Ovary (tissue), 9 donors: ENCODE measurements around the gene RYR3. TPM values are rescaled to one million over a fixed set of nuclear protein-coding genes. Genes with fewer than 3 reads are reported as not detected.

ENCODE experiments used
- DNase-seq, 5 donors: peaks; one replicate each; pipeline ENCODE4 v3.0.0-alpha.2; 2019 to 2020
- H3K27ac ChIP-seq, 2 donors: fragments of 200-600 bp; one replicate each; pipeline versions ENCODE4 v1.5.1 to v1.8.0; 2019 to 2022
- H3K27me3 ChIP-seq: fragments of 200-600 bp; one replicate; pipeline ENCODE4 v1.8.0; 2022
- H3K36me3 ChIP-seq: fragments of 200-600 bp; sonication (generic); one replicate; pipeline ENCODE4 v1.5.1; 2019
- H3K4me1 ChIP-seq: one replicate; pipeline ENCODE4 v1.8.1; 2013; ENCODE audit warnings: mild to moderate bottlenecking, moderate library complexity; ENCODE audit not compliant: insufficient read depth
- H3K4me3 ChIP-seq: fragments of 200-600 bp; sonication (generic); one replicate; pipeline ENCODE4 v1.5.1; 2017
- H3K9me3 ChIP-seq, 2 donors: fragments of 200-600 bp in 1 of 2; sonication (generic) in 1 of 2; one replicate each; pipeline versions ENCODE4 v1.5.1 to v1.8.1; 2013 to 2019; ENCODE audit warnings: mild to moderate bottlenecking in 1 of 2, moderate library complexity in 1 of 2
- EP300 ChIP-seq: sonication (generic); formaldehyde crosslinking; IDR thresholded peaks from one replicate; pipeline ENCODE4 v1.6.1; 2017; ENCODE audit warnings: antibody characterized with exemption
- POLR2A ChIP-seq: fragments of 450-650 bp; IDR thresholded peaks from one replicate; pipeline ENCODE4 v1.6.1; 2017; ENCODE audit warnings: antibody characterized with exemption, mild to moderate bottlenecking, moderate library complexity
- WGBS, 3 donors: extraction: QIAGEN DNeasy Blood & Tissue Kit in 1 of 3; methylation state at CpG; one replicate each; pipeline versions ENCODE4 v1.1.5 to v1.1.7; 2013 to 2017; 5-methylcytosine and 5-hydroxymethylcytosine counted together
- intact Hi-C, 4 donors: fragments of 100-400 bp; cut with DNase I; formaldehyde crosslinking; loops; one replicate each; pipeline versions ENCODE4 v1.11.0 to v1.15.1; 2022 to 2023
- polyA plus RNA-seq, 2 donors: library from polyadenylated mRNA; stranded (reverse); fragments of 200-250 nt in 1 of 2; fragments of 350-450 nt in 1 of 2; fragmentation: Illumina TruSeq in 1 of 2; extraction: RNeasy Lipid Tissue Mini Kit (QIAGEN cat#74804) in 1 of 2; gene quantifications; one replicate each; pipeline ENCODE4 v1.2.3, GENCODE V29; 2013 to 2014
- total RNA-seq, 7 donors: library from RNA; depleted of rRNA in 2 of 7; stranded (reverse); fragments of >200 nt in 2 of 7; fragmentation: NEBNext Ultra II Directional in 3 of 7; extraction: Animal tissue kit (Norgen Biotek cat#: 25700) in 3 of 7; gene quantifications; one replicate each; pipeline versions ENCODE4 v1.1.0 to v1.2.4, GENCODE V29; 2016 to 2023
- TF ChIP-seq, protein P1 (sequence below), 3 donors: fragments of 450-650 bp in 2 of 3; fragments of 200-600 bp in 1 of 3; IDR thresholded peaks; one replicate each; pipeline versions ENCODE4 v1.5.1 to v1.8.0; 2016 to 2022; ENCODE audit warnings: antibody characterized with exemption in 3 of 3, mild to moderate bottlenecking in 1 of 3
- donor health status: DM: no; HTN: no; CAD: no; lungs with moderate emphysema.
- donor health status: DM: no; HTN: no; CAD: no.
- donor health status: Bipolar disorder and iron deficiency.
- donor health status: DM: yes; HTN: yes; CAD: no.
- donor health status: DM: no; HTN: no; CAD: no.
- donor health status: DM: yes; HTN: yes; CAD: no.

The RYR3 gene
- total and polyA plus RNA-seq, 9 donors = 0.52 to 6.0 (median 0.96) TPM

DNA sequence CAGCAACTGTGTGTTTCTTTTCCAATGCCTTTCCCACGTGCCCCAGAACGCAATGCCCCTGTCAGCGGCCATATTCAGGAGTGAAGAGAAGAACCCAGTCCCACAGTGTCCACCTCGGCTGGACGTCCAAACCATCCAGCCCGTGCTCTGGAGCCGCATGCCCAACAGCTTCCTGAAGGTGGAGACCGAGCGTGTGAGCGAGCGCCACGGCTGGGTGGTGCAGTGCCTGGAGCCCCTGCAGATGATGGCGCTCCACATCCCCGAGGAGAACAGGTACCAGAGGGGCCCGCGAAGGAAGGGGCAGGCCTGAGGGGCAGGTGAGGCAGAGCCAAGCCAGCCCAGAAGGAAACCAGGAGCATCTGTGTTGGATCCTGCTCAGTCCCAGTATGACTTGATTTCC is 349.4 kb downstream of the RYR3 start:
- no peaks in the 10 kb centered on the region for H3K36me3 ChIP-seq
- WGBS, 3 donors = 88 to 92% (median 89%) methylated on average over 16 of the region's 16 CpGs
- TF ChIP-seq, protein P1, sequence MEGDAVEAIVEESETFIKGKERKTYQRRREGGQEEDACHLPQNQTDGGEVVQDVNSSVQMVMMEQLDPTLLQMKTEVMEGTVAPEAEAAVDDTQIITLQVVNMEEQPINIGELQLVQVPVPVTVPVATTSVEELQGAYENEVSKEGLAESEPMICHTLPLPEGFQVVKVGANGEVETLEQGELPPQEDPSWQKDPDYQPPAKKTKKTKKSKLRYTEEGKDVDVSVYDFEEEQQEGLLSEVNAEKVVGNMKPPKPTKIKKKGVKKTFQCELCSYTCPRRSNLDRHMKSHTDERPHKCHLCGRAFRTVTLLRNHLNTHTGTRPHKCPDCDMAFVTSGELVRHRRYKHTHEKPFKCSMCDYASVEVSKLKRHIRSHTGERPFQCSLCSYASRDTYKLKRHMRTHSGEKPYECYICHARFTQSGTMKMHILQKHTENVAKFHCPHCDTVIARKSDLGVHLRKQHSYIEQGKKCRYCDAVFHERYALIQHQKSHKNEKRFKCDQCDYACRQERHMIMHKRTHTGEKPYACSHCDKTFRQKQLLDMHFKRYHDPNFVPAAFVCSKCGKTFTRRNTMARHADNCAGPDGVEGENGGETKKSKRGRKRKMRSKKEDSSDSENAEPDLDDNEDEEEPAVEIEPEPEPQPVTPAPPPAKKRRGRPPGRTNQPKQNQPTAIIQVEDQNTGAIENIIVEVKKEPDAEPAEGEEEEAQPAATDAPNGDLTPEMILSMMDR (IDR thresholded peaks at IDR 0.05) = no peak
- no peak for TF ChIP-seq EP300
- TF ChIP-seq POLR2A = no peak
- H3K4me1 ChIP-seq = no peaks in the 10 kb centered on the region
- H3K9me3 ChIP-seq = no peaks in the 10 kb centered on the region
- intact Hi-C loops = no loop called here
- H3K27ac ChIP-seq = no peak overlapping the region
- no peak for DNase-seq
- no peak overlapping the region for H3K4me3 ChIP-seq
- no peaks in the 10 kb centered on the region for H3K27me3 ChIP-seq

DNA sequence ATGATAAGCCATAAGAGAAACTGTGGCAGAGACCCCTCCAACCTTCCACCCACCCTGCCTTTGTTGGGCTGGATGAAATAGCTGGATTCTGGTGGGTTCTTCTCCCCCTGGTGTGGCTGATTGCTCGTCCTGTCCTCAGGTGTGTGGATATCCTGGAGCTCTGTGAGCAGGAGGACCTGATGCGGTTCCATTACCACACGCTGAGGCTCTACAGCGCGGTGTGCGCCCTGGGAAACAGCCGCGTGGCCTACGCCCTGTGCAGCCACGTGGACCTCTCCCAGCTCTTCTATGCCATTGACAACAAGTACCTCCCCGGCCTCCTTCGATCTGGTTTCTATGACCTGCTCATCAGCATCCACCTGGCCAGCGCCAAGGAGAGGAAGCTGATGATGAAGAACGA is 351.2 kb downstream of the RYR3 start:
- 90 to 95% (median 92%) methylated on average over 14 of the region's 14 CpGs for WGBS, 3 donors
- H3K4me3 ChIP-seq = no peak overlapping the region

DNA sequence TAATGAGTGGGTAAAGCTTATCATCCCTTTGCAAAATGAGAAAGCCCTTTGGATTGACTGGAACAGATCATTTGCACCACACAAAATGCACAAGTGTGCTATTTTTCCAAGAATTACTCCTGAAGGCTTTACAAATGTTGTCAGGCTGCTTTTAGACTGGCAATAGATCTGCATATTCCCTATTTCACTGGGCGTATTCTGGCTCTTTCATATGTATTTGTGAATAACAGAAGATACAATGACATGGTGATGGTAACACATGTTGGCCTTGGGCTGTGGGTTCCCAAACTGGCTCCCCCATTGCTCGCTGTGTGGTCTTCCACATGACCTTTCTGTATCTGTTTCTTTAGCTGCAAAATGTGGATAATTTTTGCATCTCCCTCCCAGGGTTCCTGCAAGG is 354.2 kb downstream of the RYR3 start:
- intact Hi-C loops = no loop called here
- Histone ChIP-seq H3K27me3 (no peaks in the 10 kb centered on the region), H3K36me3 (no peaks in the 10 kb centered on the region), H3K27ac (no peak overlapping the region), H3K9me3 (no peaks in the 10 kb centered on the region), H3K4me3 (no peak overlapping the region), H3K4me1 (no peaks in the 10 kb centered on the region)
- DNase-seq = no peak
- TF ChIP-seq POLR2A (no peak), EP300 (no peak)
- TF ChIP-seq, protein P1 (IDR thresholded peaks at IDR 0.05) = no peak
- 90 to 98% (median 92%) methylated on average over 2 of the region's 2 CpGs for WGBS, 3 donors

More for the DNA sequence above, 351.2 kb downstream of the RYR3 start:
- Histone ChIP-seq H3K4me1 (no peaks in the 10 kb centered on the region), H3K9me3 (no peaks in the 10 kb centered on the region), H3K27me3 (no peaks in the 10 kb centered on the region), H3K27ac (no peak overlapping the region), H3K36me3 (no peaks in the 10 kb centered on the region)
- intact Hi-C loops = no loop called here
- DNase-seq = no peak
- TF ChIP-seq EP300 (no peak), POLR2A (no peak)
- TF ChIP-seq, protein P1 (IDR thresholded peaks at IDR 0.05) = no peak

DNA sequence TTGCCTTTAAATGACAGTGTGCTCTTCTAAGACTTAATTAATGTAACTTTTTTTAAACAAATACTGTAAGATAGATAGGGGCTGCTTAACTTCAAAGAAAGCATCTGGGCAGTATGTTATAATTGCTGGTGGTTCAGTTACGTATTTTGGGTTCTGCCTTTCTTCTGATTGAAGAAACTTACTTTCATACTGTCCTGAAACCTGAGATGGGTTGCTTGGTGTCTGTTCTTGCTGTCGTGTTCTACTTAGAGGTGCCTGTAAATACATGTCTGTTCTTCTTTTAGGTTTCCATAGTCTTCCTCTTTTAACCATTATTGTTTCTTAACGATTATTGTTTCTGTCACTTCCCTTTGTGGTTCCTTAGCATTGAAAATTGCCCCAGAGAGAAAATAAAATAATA is 359.8 kb downstream of the RYR3 start:
- Histone ChIP-seq H3K4me1 (no peaks in the 10 kb centered on the region), H3K27me3 (no peaks in the 10 kb centered on the region), H3K36me3 (no peaks in the 10 kb centered on the region), H3K4me3 (no peak overlapping the region), H3K9me3 (no peaks in the 10 kb centered on the region), H3K27ac (no peak overlapping the region)
- WGBS, 3 donors = 52 to 61% (median 56%) methylated on average over 3 of the region's 3 CpGs
- intact Hi-C loops = no loop called here
- no peak for TF ChIP-seq EP300
- no peak for TF ChIP-seq POLR2A
- TF ChIP-seq, protein P1 (IDR thresholded peaks at IDR 0.05) = no peak
- DNase-seq = no peak
